Astrocyte of the spinal cord (primary cell): ENCODE measurements around the gene HTR2A.

Source experiments
- DNase-seq: peaks from one replicate; pipeline ENCODE4 v3.0.0; 2011; ENCODE audit warnings: low read depth, low spot score
- H3K4me3 ChIP-seq: 2 replicates; pipeline ENCODE4 v1.5.1; 2011; ENCODE audit warnings: low read depth, mild to moderate bottlenecking, low read length, moderate library complexity
- in situ Hi-C: cut with HindIII; loops from 2 replicates; pipeline ENCODE4 v1.10.0; 2017; ENCODE audit warnings: low sequenced_read_pairs
- TF ChIP-seq, protein P1 (sequence below): IDR thresholded peaks from 2 replicates; pipeline ENCODE4 v1.5.1; 2012; ENCODE audit warnings: low read depth, mild to moderate bottlenecking, low read length, inconsistent platforms

Gene HTR2A

DNA sequence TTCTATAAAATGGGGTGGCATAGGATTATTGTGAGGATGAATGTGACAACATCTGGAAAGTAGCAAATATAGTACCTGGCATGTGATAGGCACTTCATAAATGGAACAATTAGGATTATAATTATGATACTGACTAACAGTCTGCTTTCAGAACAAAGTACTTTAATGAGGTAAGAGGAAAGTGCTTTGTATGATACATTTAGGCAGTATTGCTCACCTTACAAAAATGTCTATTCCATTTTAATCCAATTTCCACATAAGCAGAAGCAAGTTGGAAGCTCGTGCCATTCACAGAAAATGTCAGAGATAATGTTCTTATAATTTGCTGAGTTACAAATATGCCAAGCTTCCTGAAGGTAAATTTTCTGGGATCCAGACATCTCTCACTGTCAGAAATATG is 16.9 kb upstream of the HTR2A start:
- no peak overlapping the region for H3K4me3 ChIP-seq
- no peak for DNase-seq
- TF ChIP-seq, protein P1, sequence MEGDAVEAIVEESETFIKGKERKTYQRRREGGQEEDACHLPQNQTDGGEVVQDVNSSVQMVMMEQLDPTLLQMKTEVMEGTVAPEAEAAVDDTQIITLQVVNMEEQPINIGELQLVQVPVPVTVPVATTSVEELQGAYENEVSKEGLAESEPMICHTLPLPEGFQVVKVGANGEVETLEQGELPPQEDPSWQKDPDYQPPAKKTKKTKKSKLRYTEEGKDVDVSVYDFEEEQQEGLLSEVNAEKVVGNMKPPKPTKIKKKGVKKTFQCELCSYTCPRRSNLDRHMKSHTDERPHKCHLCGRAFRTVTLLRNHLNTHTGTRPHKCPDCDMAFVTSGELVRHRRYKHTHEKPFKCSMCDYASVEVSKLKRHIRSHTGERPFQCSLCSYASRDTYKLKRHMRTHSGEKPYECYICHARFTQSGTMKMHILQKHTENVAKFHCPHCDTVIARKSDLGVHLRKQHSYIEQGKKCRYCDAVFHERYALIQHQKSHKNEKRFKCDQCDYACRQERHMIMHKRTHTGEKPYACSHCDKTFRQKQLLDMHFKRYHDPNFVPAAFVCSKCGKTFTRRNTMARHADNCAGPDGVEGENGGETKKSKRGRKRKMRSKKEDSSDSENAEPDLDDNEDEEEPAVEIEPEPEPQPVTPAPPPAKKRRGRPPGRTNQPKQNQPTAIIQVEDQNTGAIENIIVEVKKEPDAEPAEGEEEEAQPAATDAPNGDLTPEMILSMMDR: no peak
- in situ Hi-C loops: no loop called here

- TF ChIP-seq, protein P1: no peak
These were observed 12.2 kb upstream of the HTR2A start for GRCh38 chr13:46909042-46909441.

DNA sequence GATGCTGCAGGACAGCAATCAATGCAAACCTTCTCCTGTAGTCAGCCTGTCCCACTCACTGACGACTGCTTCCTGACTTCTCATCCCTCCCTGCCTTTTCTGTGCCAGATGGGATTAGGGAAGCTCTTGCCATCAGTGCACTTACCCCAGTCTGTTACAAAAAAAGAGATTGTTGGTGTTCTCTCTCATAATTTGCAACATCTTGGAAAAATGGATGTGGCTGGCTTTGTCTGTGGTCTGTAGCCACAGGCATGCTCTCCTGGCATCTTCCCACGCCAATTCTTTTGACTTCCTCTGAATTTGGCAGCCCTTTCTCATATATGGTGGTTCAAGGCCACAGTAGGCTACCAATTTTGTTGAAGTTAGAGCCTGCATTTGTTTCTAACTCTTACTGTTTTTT is 11.6 kb upstream of the HTR2A start:
- TF ChIP-seq, protein P1: no peak
- in situ Hi-C loops: no loop called here
- peak; percentile 85 for DNase-seq
- no peak overlapping the region for H3K4me3 ChIP-seq

More at GRCh38 chr13:46909042-46909441, 12.2 kb upstream of the HTR2A start:
- H3K4me3 ChIP-seq: no peak overlapping the region
- in situ Hi-C loops: no loop called here
- DNase-seq: peak; percentile 33

DNA sequence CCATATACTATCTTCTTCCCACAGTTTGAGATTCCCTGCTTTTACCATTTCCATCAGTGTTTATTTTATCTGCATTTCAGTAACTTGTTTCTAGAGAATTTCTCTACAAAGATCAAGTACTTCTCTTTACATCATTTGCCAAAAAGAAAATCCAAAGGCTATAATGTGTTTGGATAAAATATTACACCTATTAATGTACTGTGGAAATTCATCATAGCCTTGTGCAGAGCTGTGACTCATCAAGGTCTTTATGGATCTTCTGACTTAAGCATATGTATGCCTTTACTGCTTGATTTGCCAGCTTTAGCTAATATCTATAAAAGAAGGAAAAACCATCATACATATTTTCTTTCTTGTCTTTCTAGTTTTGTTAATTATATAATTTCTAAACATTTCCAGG is 9.6 kb upstream of the HTR2A start:
- no peak overlapping the region for H3K4me3 ChIP-seq
- in situ Hi-C loops: no loop called here
- TF ChIP-seq, protein P1: no peak
- no peak for DNase-seq

- in situ Hi-C loops: no loop called here
- no peak overlapping the region for H3K4me3 ChIP-seq
These were observed 8.4 kb upstream of the HTR2A start for GRCh38 chr13:46905249-46905648.

DNA sequence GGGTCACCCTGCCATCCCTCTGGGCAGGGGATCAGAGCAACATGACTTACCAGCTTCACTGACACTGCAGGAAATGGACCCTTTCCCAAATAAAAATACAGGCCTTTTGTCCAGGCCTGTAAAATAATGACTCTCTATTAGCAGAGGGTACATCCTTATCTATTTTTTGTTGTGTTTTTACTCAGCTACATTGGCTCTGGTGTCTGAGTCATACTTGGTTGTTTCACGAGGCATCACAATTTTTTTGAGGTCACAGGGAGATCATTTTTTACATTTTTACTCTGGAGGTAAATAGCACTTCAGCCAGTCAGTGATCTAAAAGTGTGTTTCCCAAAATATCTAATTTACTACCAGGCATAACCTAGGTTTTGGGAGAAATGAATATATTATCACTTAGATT is 6.9 kb upstream of the HTR2A start:
- TF ChIP-seq, protein P1: no peak
- DNase-seq: peak; percentile 43
- H3K4me3 ChIP-seq: no peak overlapping the region
- in situ Hi-C loops: no loop called here

More at GRCh38 chr13:46905249-46905648, 8.4 kb upstream of the HTR2A start:
- no peak for DNase-seq
- TF ChIP-seq, protein P1: peak; percentile 32

GRCh38 chr13:46901721-46902120 is 4.9 kb upstream of the HTR2A start:
- H3K4me3 ChIP-seq: no peak overlapping the region
- no peak for DNase-seq
- in situ Hi-C loops: no loop called here
- TF ChIP-seq, protein P1: no peak
